GM12872 (cell line): Measurements from ENCODE around the gene ZNF804B.

Experiments used
- CTCF ChIP-seq: IDR thresholded peaks from 3 replicates; pipeline ENCODE4 v1.5.1; 2011; ENCODE audit warnings: low read depth, mild to moderate bottlenecking, low read length, moderate library complexity; ENCODE audit not compliant: insufficient read depth

The ZNF804B gene

GRCh38 chr7:89104748-89105685 lies 345.5 kb downstream of the ZNF804B start:
- TF ChIP-seq CTCF = no peak

- TF ChIP-seq CTCF = no peak
Observed at GRCh38 chr7:89123871-89124270, 364.4 kb downstream of the ZNF804B start.

- TF ChIP-seq CTCF = no peak
Observed at GRCh38 chr7:89129600-89130375, 370.3 kb downstream of the ZNF804B start.

GRCh38 chr7:89133357-89133756 lies 373.9 kb downstream of the ZNF804B start:
- TF ChIP-seq CTCF = no peak

GRCh38 chr7:89133819-89134218 lies 374.3 kb downstream of the ZNF804B start:
- no peak for TF ChIP-seq CTCF

- no peak for TF ChIP-seq CTCF
Observed at GRCh38 chr7:89145801-89146200, 386.3 kb downstream of the ZNF804B start.

GRCh38 chr7:89160107-89160506 lies 400.6 kb downstream of the ZNF804B start:
- TF ChIP-seq CTCF = no peak
